ENCODE results near the gene PDZD4. TPM values are rescaled to one million over a fixed set of nuclear protein-coding genes. Genes with fewer than 3 reads are reported as not detected.

The PDZD4 gene
- total RNA-seq (1.6 TPM), polyA plus RNA-seq (ENCODE audit: insufficient read depth in 1 of 8, insufficient read length in 8 of 8, low replicate concordance in 1 of 8) (1 to 10 TPM; 2.1 to 6.3 (median 3.8) TPM)
- long read RNA-seq, donor 1: 0 reads
- long read RNA-seq, donor 2: 0 reads
- long read RNA-seq, donor 3, partial matches to known transcripts: 0 of 2 reads
- long read RNA-seq, donor 3, other reads (novel, unspliced or antisense): 0 of 2 reads
- long read RNA-seq, donor 4: 0 reads
- long read RNA-seq, donor 5, partial matches to known transcripts: 0 of 1 reads
- long read RNA-seq, donor 5, other reads (novel, unspliced or antisense): 0 of 1 reads
- long read RNA-seq, donor 6, partial matches to known transcripts: 0 of 1 reads
- long read RNA-seq, donor 6, other reads (novel, unspliced or antisense): 0 of 1 reads
- long read RNA-seq, donor 7, partial matches to known transcripts: 0 of 1 reads
- long read RNA-seq, donor 7, other reads (novel, unspliced or antisense): 0 of 1 reads
- long read RNA-seq, donor 8: 0 reads
- long read RNA-seq, donor 9: 0 reads
- long read RNA-seq, donor 10: 0 reads
- long read RNA-seq, donor 11: 0 reads

- Histone ChIP-seq H3K27me3 (ENCODE audit: control insufficient read depth, insufficient read depth, low read length) (peaks cover 70% of the 10 kb centered on the region), H3K36me3 (ENCODE audit: control insufficient read depth, insufficient read depth, low read length) (no peaks in the 10 kb centered on the region), H3K4me1 (ENCODE audit: control insufficient read depth, insufficient read depth, low read length) (peaks cover 9% of the 10 kb centered on the region), H3K4me3 (ENCODE audit: low read length) (no peak within 1 kb of the TSS), H3K27ac (ENCODE audit: low read length) (no peak within 1 kb of the TSS), H3K9me3 (replicated peaks; ENCODE audit: control insufficient read depth, low read depth, low read length) (no peaks in the 10 kb centered on the region)
- 16% methylated on average over 89 of the region's 97 CpGs for WGBS (ENCODE audit: insufficient coverage)
- no peak for DNase-seq
Observed at GRCh38 chrX:153829799-153830639, at the start of gene PDZD4. PDZD4 (minus strand) TSS chrX:153830544; CDS start chrX:153830298, 246 bp downstream.

- H3K27me3 ChIP-seq (ENCODE audit: control insufficient read depth, insufficient read depth, low read length): peaks cover 81% of the 10 kb centered on the region
Observed at GRCh38 chrX:153879741-153880439, 49.5 kb upstream of the PDZD4 start.

DNA sequence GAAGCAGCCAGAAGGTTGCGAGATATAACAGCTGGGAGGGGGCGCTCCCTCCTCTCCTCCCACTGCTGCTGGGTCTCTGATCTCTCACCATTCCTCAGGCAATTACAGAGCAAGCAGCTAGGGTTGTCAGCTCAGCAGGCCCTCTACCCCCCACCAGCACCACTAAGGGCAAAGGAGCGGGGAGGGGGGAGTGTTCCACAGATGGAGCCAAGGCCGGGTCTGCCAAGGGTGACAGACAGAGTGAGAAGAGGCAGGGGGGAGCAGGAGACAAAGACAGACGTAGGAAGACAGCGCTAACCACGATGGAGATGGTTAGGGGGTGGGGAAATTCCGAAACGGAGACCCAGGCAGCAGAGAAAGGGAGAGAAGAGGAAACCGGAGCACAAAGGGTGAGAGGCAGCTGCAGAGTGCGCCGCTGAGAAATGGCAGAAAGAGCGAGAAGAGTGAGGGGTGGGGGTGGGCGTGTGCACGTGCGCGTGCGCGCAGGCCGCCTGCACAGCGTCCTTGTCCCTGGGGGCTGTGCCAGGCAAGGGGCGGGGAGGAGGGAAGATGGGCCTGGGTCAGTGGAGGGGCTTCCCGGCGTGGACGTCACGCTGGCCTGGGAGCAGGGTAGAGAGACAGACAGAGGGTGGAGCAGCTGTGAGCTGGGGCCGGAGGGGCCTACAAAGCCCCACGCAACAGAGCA lies 48.8 kb upstream of the PDZD4 start:
- no peak for DNase-seq
- Histone ChIP-seq H3K27ac (ENCODE audit: low read length) (no peak overlapping the region), H3K4me3 (ENCODE audit: low read length) (no peak overlapping the region), H3K27me3 (ENCODE audit: control insufficient read depth, insufficient read depth, low read length) (peaks cover 79% of the 10 kb centered on the region), H3K9me3 (replicated peaks; ENCODE audit: control insufficient read depth, low read depth, low read length) (no peaks in the 10 kb centered on the region), H3K4me1 (ENCODE audit: control insufficient read depth, insufficient read depth, low read length) (peaks cover 3% of the 10 kb centered on the region), H3K36me3 (ENCODE audit: control insufficient read depth, insufficient read depth, low read length) (no peaks in the 10 kb centered on the region)
- 18% methylated on average over 26 of the region's 28 CpGs for WGBS (ENCODE audit: insufficient coverage)

More at GRCh38 chrX:153879741-153880439, 49.5 kb upstream of the PDZD4 start:
- no peak overlapping the region for H3K27ac ChIP-seq (ENCODE audit: low read length)
- no peak overlapping the region for H3K4me3 ChIP-seq (ENCODE audit: low read length)
- no peak for DNase-seq
- no peaks in the 10 kb centered on the region for H3K36me3 ChIP-seq (ENCODE audit: control insufficient read depth, insufficient read depth, low read length)
- peaks cover 3% of the 10 kb centered on the region for H3K4me1 ChIP-seq (ENCODE audit: control insufficient read depth, insufficient read depth, low read length)
- H3K9me3 ChIP-seq (replicated peaks; ENCODE audit: control insufficient read depth, low read depth, low read length): no peaks in the 10 kb centered on the region
- WGBS (ENCODE audit: insufficient coverage): 64% methylated on average over 9 of the region's 12 CpGs

- Histone ChIP-seq H3K27me3 (ENCODE audit: control insufficient read depth, insufficient read depth, low read length) (peaks cover 77% of the 10 kb centered on the region), H3K9me3 (replicated peaks; ENCODE audit: control insufficient read depth, low read depth, low read length) (no peaks in the 10 kb centered on the region), H3K27ac (ENCODE audit: low read length) (no peak overlapping the region), H3K4me1 (ENCODE audit: control insufficient read depth, insufficient read depth, low read length) (peaks cover 3% of the 10 kb centered on the region), H3K4me3 (ENCODE audit: low read length) (no peak overlapping the region), H3K36me3 (ENCODE audit: control insufficient read depth, insufficient read depth, low read length) (no peaks in the 10 kb centered on the region)
- 23% methylated on average over 4 of the region's 5 CpGs for WGBS (ENCODE audit: insufficient coverage)
- no peak for DNase-seq
Observed at GRCh38 chrX:153878345-153878744, 48.0 kb upstream of the PDZD4 start.

DNA sequence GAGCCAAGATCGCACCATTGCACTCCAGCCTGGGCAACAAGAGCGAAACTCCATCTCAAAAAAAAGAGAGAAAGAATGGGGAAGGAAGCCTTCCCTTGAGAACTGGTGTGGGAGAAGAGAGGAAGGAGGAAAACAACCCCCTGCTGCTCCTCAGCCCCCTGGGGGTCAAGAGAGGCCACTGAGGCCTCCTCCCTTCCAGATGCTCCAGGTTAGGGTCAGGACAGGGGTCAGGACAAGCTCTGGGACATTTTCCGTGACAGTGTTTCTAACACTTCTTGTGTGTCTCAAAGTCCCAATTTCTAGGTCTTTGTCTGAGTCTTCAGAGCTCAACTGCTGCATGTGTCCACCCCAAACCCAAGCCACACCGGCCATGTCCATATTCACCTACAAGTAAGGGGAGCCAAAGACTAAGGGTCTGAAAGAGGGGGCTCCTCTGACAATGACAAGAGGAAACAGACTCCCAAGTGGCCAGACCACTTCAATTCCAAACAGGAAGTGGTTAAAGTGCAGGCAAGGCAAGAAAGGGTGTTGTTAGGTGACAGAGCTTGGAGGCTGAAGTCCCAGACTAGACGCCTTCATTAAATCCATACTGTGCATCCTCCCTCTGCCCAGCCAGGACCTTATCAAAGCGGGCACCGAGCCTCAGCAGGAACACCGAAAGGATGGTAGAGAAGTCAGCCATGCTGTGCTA lies 47.4 kb upstream of the PDZD4 start:
- Histone ChIP-seq H3K4me3 (ENCODE audit: low read length) (no peak overlapping the region), H3K27ac (ENCODE audit: low read length) (no peak overlapping the region), H3K9me3 (replicated peaks; ENCODE audit: control insufficient read depth, low read depth, low read length) (no peaks in the 10 kb centered on the region), H3K36me3 (ENCODE audit: control insufficient read depth, insufficient read depth, low read length) (no peaks in the 10 kb centered on the region), H3K4me1 (ENCODE audit: control insufficient read depth, insufficient read depth, low read length) (peaks cover 3% of the 10 kb centered on the region), H3K27me3 (ENCODE audit: control insufficient read depth, insufficient read depth, low read length) (peaks cover 77% of the 10 kb centered on the region)
- DNase-seq: no peak
- 85% methylated on average over 4 of the region's 8 CpGs for WGBS (ENCODE audit: insufficient coverage)

GRCh38 chrX:153876112-153876491 lies 45.8 kb upstream of the PDZD4 start:
- WGBS (ENCODE audit: insufficient coverage): 50% methylated on average over 1 of the region's 3 CpGs
- Histone ChIP-seq H3K36me3 (ENCODE audit: control insufficient read depth, insufficient read depth, low read length) (no peaks in the 10 kb centered on the region), H3K4me3 (ENCODE audit: low read length) (no peak overlapping the region), H3K27me3 (ENCODE audit: control insufficient read depth, insufficient read depth, low read length) (peaks cover 72% of the 10 kb centered on the region), H3K9me3 (replicated peaks; ENCODE audit: control insufficient read depth, low read depth, low read length) (no peaks in the 10 kb centered on the region), H3K27ac (ENCODE audit: low read length) (no peak overlapping the region), H3K4me1 (ENCODE audit: control insufficient read depth, insufficient read depth, low read length) (peaks cover 3% of the 10 kb centered on the region)
- DNase-seq: no peak

DNA sequence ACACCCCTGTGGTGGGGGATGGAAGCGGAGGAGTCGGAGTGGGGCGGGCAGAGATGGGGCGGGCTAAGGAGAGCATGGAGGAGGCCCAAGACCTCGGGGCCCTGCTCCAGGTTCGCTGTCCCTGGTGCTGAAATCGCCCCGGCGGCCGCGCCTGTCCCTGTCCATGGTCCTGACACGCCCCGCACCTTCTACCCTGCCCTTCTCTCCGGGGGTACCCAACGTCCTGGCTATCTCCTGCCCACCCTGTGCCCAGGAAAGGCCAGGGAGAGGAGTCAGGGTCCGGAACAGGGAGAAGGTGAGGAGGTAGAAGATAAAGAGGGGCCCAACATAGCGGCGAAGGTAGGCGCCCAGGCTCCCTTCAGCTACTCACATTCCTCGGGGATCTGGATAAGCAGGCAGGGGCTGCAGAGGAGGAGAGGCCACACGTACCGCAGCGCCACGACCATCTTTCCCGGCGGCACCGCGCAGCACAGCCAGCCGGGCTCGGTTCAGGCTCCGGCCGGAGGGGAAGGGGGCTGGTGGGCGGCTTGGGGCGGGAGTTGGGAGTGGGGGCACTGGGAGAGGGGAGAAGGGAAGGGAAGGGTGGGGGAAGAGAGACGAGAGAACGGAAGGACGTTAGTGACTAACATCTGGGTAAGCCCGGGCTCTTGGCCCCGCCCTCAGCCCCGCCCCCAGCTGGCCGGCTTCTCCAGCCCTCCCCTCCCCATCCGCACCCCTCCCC lies 45.2 kb upstream of the PDZD4 start:
- 10% methylated on average over 26 of the region's 42 CpGs for WGBS (ENCODE audit: insufficient coverage)

GRCh38 chrX:153874366-153875125 lies 44.2 kb upstream of the PDZD4 start:
- no peak overlapping the region for H3K4me3 ChIP-seq (ENCODE audit: low read length)
- peaks cover 3% of the 10 kb centered on the region for H3K4me1 ChIP-seq (ENCODE audit: control insufficient read depth, insufficient read depth, low read length)
- peaks cover 66% of the 10 kb centered on the region for H3K27me3 ChIP-seq (ENCODE audit: control insufficient read depth, insufficient read depth, low read length)
- no peak overlapping the region for H3K27ac ChIP-seq (ENCODE audit: low read length)
- DNase-seq: no peak
- WGBS (ENCODE audit: insufficient coverage): 72% methylated on average over 11 of the region's 13 CpGs
- H3K9me3 ChIP-seq (replicated peaks; ENCODE audit: control insufficient read depth, low read depth, low read length): no peaks in the 10 kb centered on the region
- no peaks in the 10 kb centered on the region for H3K36me3 ChIP-seq (ENCODE audit: control insufficient read depth, insufficient read depth, low read length)

More for the DNA sequence above, 45.2 kb upstream of the PDZD4 start:
- H3K36me3 ChIP-seq (ENCODE audit: control insufficient read depth, insufficient read depth, low read length): no peaks in the 10 kb centered on the region
- H3K9me3 ChIP-seq (replicated peaks; ENCODE audit: control insufficient read depth, low read depth, low read length): no peaks in the 10 kb centered on the region
- peaks cover 71% of the 10 kb centered on the region for H3K27me3 ChIP-seq (ENCODE audit: control insufficient read depth, insufficient read depth, low read length)
- no peak overlapping the region for H3K27ac ChIP-seq (ENCODE audit: low read length)
- H3K4me3 ChIP-seq (ENCODE audit: low read length): no peak overlapping the region
- H3K4me1 ChIP-seq (ENCODE audit: control insufficient read depth, insufficient read depth, low read length): peaks cover 3% of the 10 kb centered on the region
- DNase-seq: peak; percentile 42

Measured in muscle of leg (tissue), 16 donors.